HepG2 (cell line): Measurements from ENCODE around the gene PRR14. TPM values are rescaled to one million over a fixed set of nuclear protein-coding genes. Genes with fewer than 3 reads are reported as not detected.

Experiments
- AKAP8 ChIP-seq: sonication (generic); formaldehyde crosslinking; IDR thresholded peaks from 2 replicates; pipeline ENCODE4 v1.5.1; 2020; ENCODE audit warnings: mild to moderate bottlenecking, missing genetic modification reagents
- BCL3 ChIP-seq: sonication (generic); formaldehyde crosslinking; IDR thresholded peaks from 2 replicates; pipeline ENCODE4 v1.5.1; 2020; ENCODE audit warnings: mild to moderate bottlenecking, missing genetic modification reagents, moderate library complexity
- GATAD2A ChIP-seq: IDR thresholded peaks from 2 replicates; pipeline ENCODE4 v1.6.1; 2016
- JUND ChIP-seq: sonication (generic); formaldehyde crosslinking; IDR thresholded peaks from 2 replicates; pipeline ENCODE4 v1.8.0; 2022; ENCODE audit warnings: mild to moderate bottlenecking, missing genetic modification reagents
- KLF11 ChIP-seq: IDR thresholded peaks from 2 replicates; pipeline ENCODE4 v1.6.1; 2016; ENCODE audit warnings: missing compliant biosample characterization
- MTF2 ChIP-seq: sonication (generic); formaldehyde crosslinking; IDR thresholded peaks from 2 replicates; pipeline ENCODE4 v1.5.0; 2020; ENCODE audit warnings: missing genetic modification reagents, borderline replicate concordance
- NAIF1 ChIP-seq: sonication (generic); formaldehyde crosslinking; IDR thresholded peaks from 2 replicates; pipeline ENCODE4 v1.5.0; 2020; ENCODE audit warnings: mild to moderate bottlenecking, missing genetic modification reagents, borderline replicate concordance
- NR2F2 ChIP-seq: IDR thresholded peaks from 2 replicates; pipeline ENCODE4 v1.6.1; 2012; ENCODE audit warnings: low read depth, inconsistent platforms, borderline replicate concordance
- PATZ1 ChIP-seq: sonication (generic); formaldehyde crosslinking; IDR thresholded peaks from 2 replicates; pipeline ENCODE4 v1.4.0; 2020; ENCODE audit warnings: missing genetic modification reagents
- RXRB ChIP-seq: IDR thresholded peaks from 2 replicates; pipeline ENCODE4 v1.6.1; 2016; ENCODE audit warnings: borderline replicate concordance, missing genetic modification reagents, missing compliant biosample characterization
- SNAI1 ChIP-seq: sonication (generic); formaldehyde crosslinking; IDR thresholded peaks from 2 replicates; pipeline ENCODE4 v1.5.0; 2020; ENCODE audit warnings: mild to moderate bottlenecking, missing genetic modification reagents, borderline replicate concordance
- SRSF9 ChIP-seq: fragments of 200-400 bp; formaldehyde crosslinking; IDR thresholded peaks from 2 replicates; pipeline ENCODE4 v1.6.1; 2018; ENCODE audit warnings: borderline replicate concordance, mild to moderate bottlenecking, low read depth, low read length; ENCODE audit not compliant: insufficient read depth, poor library complexity, severe bottlenecking
- SRY ChIP-seq: sonication (generic); formaldehyde crosslinking; IDR thresholded peaks from 2 replicates; pipeline ENCODE4 v1.8.0; 2022; ENCODE audit warnings: mild to moderate bottlenecking, missing genetic modification reagents
- ZMYM2 ChIP-seq: sonication (generic); formaldehyde crosslinking; IDR thresholded peaks from 2 replicates; pipeline ENCODE4 v1.8.0; 2022; ENCODE audit warnings: mild to moderate bottlenecking, missing genetic modification reagents
- ZNF20 ChIP-seq: sonication (generic); formaldehyde crosslinking; IDR thresholded peaks from 2 replicates; pipeline ENCODE4 v1.4.0; 2020; ENCODE audit warnings: mild to moderate bottlenecking, moderate library complexity, missing genetic modification reagents
- ZNF24 ChIP-seq: fragments of 450-650 bp; IDR thresholded peaks from 2 replicates; pipeline ENCODE4 v1.6.1; 2017; ENCODE audit warnings: antibody characterized with exemption, mild to moderate bottlenecking
- ZNF256 ChIP-seq: sonication (generic); formaldehyde crosslinking; conservative IDR thresholded peaks from 2 replicates; pipeline ENCODE4 v1.4.0; 2020; ENCODE audit warnings: missing genetic modification reagents
- ZNF501 ChIP-seq: sonication (generic); formaldehyde crosslinking; IDR thresholded peaks from 2 replicates; pipeline ENCODE4 v1.5.1; 2020; ENCODE audit warnings: mild to moderate bottlenecking, moderate library complexity, missing genetic modification reagents
- ZSCAN9 ChIP-seq: IDR thresholded peaks from 2 replicates; pipeline ENCODE4 v1.6.1; 2016; ENCODE audit warnings: borderline replicate concordance
- polyA plus RNA-seq, 8 experiments: library from polyadenylated mRNA; depleted of rRNA in 3 of 8; stranded (reverse) in 7 of 8; unstranded in 1 of 8; fragments of >200 nt; fragmentation: Illumina TruSeq in 4 of 8; extraction: Trizol in 4 of 8; gene quantifications; 2 replicates each; pipeline versions ENCODE4 v1.2.1 to v1.2.3, GENCODE V29; 2011 to 2016; ENCODE audit warnings: low read depth in 4 of 8, missing spikeins in 1 of 8, mixed read lengths in 1 of 8; ENCODE audit not compliant: insufficient read depth in 1 of 8
- total RNA-seq, 5 experiments: library from RNA; depleted of rRNA; stranded (reverse); fragments of >200 nt; fragmentation: Illumina TruSeq; extraction: Trizol; gene quantifications; 2 replicates each; pipeline ENCODE4 v1.2.3, GENCODE V29; 2016; ENCODE audit warnings: low read depth in 1 of 5
- TF ChIP-seq, protein P1 (sequence below): fragments of 450-650 bp; IDR thresholded peaks from 2 replicates; pipeline ENCODE4 v1.6.1; 2017; ENCODE audit warnings: mild to moderate bottlenecking
- TF ChIP-seq, protein P2 (sequence below): IDR thresholded peaks from 2 replicates; pipeline ENCODE4 v1.6.1; 2016
- TF ChIP-seq, protein P3 (sequence below): sonication (generic); formaldehyde crosslinking; IDR thresholded peaks from 2 replicates; pipeline ENCODE4 v1.8.1; 2022; ENCODE audit warnings: mild to moderate bottlenecking, missing genetic modification reagents

PRR14 gene
- total and polyA plus RNA-seq, 2 of the 13 experiments (the other 11 are each of a cell fraction or from before 2014, with no cell fraction given), result 8.4 to 11.0 TPM

DNA sequence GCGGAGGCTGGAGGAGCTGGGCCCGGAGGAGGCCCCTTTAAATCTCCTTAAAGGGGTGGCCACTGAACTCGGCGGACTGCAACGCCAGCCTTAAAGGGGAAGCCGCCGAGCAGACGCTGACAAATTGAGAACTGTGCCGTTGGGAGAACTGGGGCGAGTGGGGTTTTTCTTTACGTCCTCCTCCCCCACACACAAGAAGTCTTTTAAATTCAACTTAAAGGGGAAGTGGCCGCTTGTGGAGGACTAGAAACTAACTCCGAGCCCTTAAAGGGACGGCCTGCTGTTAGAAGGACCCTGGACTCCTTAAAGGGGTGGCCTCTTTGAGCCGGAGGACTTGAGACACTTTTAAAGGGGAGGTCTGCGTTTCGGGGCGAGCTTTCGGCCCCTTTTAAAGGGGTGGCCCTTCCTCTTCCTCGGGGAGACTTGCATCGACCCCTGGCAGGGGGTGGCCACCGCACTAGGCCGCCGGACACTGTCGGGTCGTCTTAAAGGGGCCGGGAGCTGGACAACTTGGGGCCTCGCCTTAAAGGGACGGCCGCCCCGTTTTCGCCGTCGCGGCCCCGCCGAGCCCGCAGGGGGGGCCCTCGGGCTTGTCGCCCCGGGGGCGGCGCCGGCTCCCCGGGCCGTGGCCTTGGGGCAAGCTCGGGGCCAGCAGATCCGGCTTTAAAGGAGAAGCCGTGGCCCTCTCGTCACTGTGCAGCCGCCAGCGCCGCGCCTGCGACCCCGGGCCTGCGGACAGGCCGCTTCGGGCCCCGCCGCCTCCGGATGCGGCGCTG, 8.2 kb downstream of the PRR14 start (continued):
- TF ChIP-seq, protein P1, sequence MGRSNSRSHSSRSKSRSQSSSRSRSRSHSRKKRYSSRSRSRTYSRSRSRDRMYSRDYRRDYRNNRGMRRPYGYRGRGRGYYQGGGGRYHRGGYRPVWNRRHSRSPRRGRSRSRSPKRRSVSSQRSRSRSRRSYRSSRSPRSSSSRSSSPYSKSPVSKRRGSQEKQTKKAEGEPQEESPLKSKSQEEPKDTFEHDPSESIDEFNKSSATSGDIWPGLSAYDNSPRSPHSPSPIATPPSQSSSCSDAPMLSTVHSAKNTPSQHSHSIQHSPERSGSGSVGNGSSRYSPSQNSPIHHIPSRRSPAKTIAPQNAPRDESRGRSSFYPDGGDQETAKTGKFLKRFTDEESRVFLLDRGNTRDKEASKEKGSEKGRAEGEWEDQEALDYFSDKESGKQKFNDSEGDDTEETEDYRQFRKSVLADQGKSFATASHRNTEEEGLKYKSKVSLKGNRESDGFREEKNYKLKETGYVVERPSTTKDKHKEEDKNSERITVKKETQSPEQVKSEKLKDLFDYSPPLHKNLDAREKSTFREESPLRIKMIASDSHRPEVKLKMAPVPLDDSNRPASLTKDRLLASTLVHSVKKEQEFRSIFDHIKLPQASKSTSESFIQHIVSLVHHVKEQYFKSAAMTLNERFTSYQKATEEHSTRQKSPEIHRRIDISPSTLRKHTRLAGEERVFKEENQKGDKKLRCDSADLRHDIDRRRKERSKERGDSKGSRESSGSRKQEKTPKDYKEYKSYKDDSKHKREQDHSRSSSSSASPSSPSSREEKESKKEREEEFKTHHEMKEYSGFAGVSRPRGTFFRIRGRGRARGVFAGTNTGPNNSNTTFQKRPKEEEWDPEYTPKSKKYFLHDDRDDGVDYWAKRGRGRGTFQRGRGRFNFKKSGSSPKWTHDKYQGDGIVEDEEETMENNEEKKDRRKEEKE, result no peak
- TF ChIP-seq ZMYM2 (CRISPR knock-in tag) (no peak), MTF2 (CRISPR knock-in tag) (no peak), GATAD2A (no peak), NR2F2 (peak; percentile 9; the same call in 1 of the 2 replicates), SRY (CRISPR knock-in tag) (no peak), JUND (no peak; the same call in 1 of the 2 replicates), PATZ1 (CRISPR knock-in tag) (peak; percentile 70), RXRB (CRISPR knock-in tag) (no peak), SNAI1 (no peak), ZNF256 (CRISPR knock-in tag) (no peak; the same call in 1 of the 2 replicates), ZNF24 (no peak), NAIF1 (CRISPR knock-in tag) (no peak), SRSF9 (no peak), BCL3 (CRISPR knock-in tag) (no peak), KLF11 (CRISPR knock-in tag) (no peak; the same call in 1 of the 2 replicates), AKAP8 (CRISPR knock-in tag) (no peak), ZNF501 (CRISPR knock-in tag) (peak; percentile 44), ZNF20 (CRISPR knock-in tag) (no peak), ZSCAN9 (CRISPR knock-in tag) (no peak)
- TF ChIP-seq, protein P2, sequence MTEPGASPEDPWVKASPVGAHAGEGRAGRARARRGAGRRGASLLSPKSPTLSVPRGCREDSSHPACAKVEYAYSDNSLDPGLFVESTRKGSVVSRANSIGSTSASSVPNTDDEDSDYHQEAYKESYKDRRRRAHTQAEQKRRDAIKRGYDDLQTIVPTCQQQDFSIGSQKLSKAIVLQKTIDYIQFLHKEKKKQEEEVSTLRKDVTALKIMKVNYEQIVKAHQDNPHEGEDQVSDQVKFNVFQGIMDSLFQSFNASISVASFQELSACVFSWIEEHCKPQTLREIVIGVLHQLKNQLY, result peak; percentile 12; the same call in 1 of the 2 replicates
- TF ChIP-seq, protein P3, sequence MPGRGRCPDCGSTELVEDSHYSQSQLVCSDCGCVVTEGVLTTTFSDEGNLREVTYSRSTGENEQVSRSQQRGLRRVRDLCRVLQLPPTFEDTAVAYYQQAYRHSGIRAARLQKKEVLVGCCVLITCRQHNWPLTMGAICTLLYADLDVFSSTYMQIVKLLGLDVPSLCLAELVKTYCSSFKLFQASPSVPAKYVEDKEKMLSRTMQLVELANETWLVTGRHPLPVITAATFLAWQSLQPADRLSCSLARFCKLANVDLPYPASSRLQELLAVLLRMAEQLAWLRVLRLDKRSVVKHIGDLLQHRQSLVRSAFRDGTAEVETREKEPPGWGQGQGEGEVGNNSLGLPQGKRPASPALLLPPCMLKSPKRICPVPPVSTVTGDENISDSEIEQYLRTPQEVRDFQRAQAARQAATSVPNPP (CRISPR knock-in tag), result no peak
